ENCODE data around the gene PRSS22. TPM values are rescaled to one million over a fixed set of nuclear protein-coding genes. Genes with fewer than 3 reads are reported as not detected.

PRSS22 gene
- total and polyA plus RNA-seq, 10 of the 15 experiments (the other 5 are each of a cell fraction or from before 2014, with no cell fraction given) = not detected

GRCh38 chr16:2842340-2843000, 15.5 kb downstream of the PRSS22 start (continued):
- peak; percentile 29 for TF ChIP-seq SIX5 (IDR thresholded peaks at IDR 0.05; ENCODE audit: low read depth, low read length, severe bottlenecking)
- no peak for TF ChIP-seq TCF12 (IDR thresholded peaks at IDR 0.05; ENCODE audit: low read depth, low read length)

- Histone ChIP-seq H3K79me2 (ENCODE audit: control insufficient read depth, insufficient read depth, low read length) (no peaks in the 10 kb centered on the region), H3K27ac (ENCODE audit: control insufficient read depth, insufficient read depth) (no peak overlapping the region), H3K27me3 (replicated peaks in 1 of 2; ENCODE audit: control insufficient read depth in 2 of 2, insufficient read depth in 2 of 2, low read length in 1 of 2) (no peaks in the 10 kb centered on the region), H4K20me1 (ENCODE audit: control insufficient read depth, insufficient read depth) (no peaks in the 10 kb centered on the region), H3K4me1 (ENCODE audit: control insufficient read depth, insufficient read depth, low read length) (peaks cover 9% of the 10 kb centered on the region; the same call in 1 of the 2 replicates), H3K4me3 (peak overlapping the region; percentile 45; the same call in 1 of the 2 replicates), H2AFZ (ENCODE audit: control insufficient read depth, low read depth, low read length) (peak overlapping the region; percentile 83), H3K4me2 (ENCODE audit: control insufficient read depth, insufficient read depth) (peak overlapping the region; percentile 84), H3K36me3 (ENCODE audit: control insufficient read depth in 2 of 2, insufficient read depth in 2 of 2, low read length in 1 of 2) (no peaks in the 10 kb centered on the region), H3K9ac (ENCODE audit: control insufficient read depth, insufficient read depth, low read length) (peak overlapping the region; percentile 44), H3K9me3 (replicated peaks; ENCODE audit: control insufficient read depth, insufficient read depth, low read length) (peaks cover 3% of the 10 kb centered on the region; the same call in 1 of the 3 replicates)
- ChIA-PET CTCF (no interaction called here), SMC1A (ENCODE audit: uncharacterized antibody, unreplicated experiment) (no interaction called here), POLR2A (no interaction called here), RAD21 (ENCODE audit: unreplicated experiment) (interaction anchor here (1.9 kb wide), 1 partner anchor 27 kb away, joined by 4 read pairs; no protein-coding TSS in a partner anchor)
- no peak for DNase-seq (ENCODE audit: low read depth, low spot score)
- intact Hi-C loops (cut with micrococcal nuclease; ENCODE audit: unreplicated experiment) (no loop called here), in situ Hi-C loops (cut with MboI) (no loop called here)
- no peak for FAIRE-seq
- BruUV-seq (replicated peaks) = no TSS peak
- no peak for ATAC-seq
- WGBS (ENCODE audit: insufficient coverage, insufficient replicate concordance, low lambda C conversion rate, missing lambda C conversion rate) = 70% methylated on average over 18 of the region's 18 CpGs
- TF ChIP-seq DPF2 (IDR thresholded peaks at IDR 0.05) (no peak), TBL1XR1 (IDR thresholded peaks at IDR 0.05; ENCODE audit: low read depth, low read length) (no peak), RBBP5 (conservative IDR thresholded peaks at IDR 0.05) (no peak), IKZF2 (IDR thresholded peaks at IDR 0.05) (no peak), ZBTB4 (CRISPR knock-in tag; IDR thresholded peaks at IDR 0.05) (no peak), YBX1 (IDR thresholded peaks at IDR 0.05) (no peak), HDAC6 (IDR thresholded peaks at IDR 0.05; ENCODE audit: unreplicated experiment) (no peak), SMC3 (IDR thresholded peaks at IDR 0.05; ENCODE audit: borderline replicate concordance, low read length) (no peak), BCL3 (IDR thresholded peaks at IDR 0.05; ENCODE audit: borderline replicate concordance, insufficient read depth, low read depth, low read length, poor library complexity, severe bottlenecking) (no peak), CBX5 (IDR thresholded peaks at IDR 0.05; ENCODE audit: low read depth) (no peak), SIN3A (IDR thresholded peaks at IDR 0.05; ENCODE audit: low read depth, low read length) (no peak), NFXL1 (IDR thresholded peaks at IDR 0.05; ENCODE audit: borderline replicate concordance) (no peak), ZNF274 (IDR thresholded peaks at IDR 0.05; ENCODE audit: insufficient read depth, insufficient read length) (no peak), RAD21 (IDR thresholded peaks at IDR 0.05; ENCODE audit: insufficient read depth, low read depth, low read length) (no peak)
Measured at GRCh38 chr16:2841606-2842339, 16.2 kb downstream of the PRSS22 start.

Data from GM12878 (cell line).